DMS114 treated with DMSO at 0.1 percent for 48 hours (cell line): ENCODE data around the gene RNF4.
"Not testable (repeated sequence)": the region's sequence is repeated elsewhere in the genome, so short reads cannot be mapped to it uniquely, and the experiment has no call there.

Source experiments
- DNase-seq: peaks from one replicate; lab custom pipeline; 2025; ENCODE audit not compliant: unreplicated experiment; lab: John Stamatoyannopoulos, UW

RNF4 gene

DNA sequence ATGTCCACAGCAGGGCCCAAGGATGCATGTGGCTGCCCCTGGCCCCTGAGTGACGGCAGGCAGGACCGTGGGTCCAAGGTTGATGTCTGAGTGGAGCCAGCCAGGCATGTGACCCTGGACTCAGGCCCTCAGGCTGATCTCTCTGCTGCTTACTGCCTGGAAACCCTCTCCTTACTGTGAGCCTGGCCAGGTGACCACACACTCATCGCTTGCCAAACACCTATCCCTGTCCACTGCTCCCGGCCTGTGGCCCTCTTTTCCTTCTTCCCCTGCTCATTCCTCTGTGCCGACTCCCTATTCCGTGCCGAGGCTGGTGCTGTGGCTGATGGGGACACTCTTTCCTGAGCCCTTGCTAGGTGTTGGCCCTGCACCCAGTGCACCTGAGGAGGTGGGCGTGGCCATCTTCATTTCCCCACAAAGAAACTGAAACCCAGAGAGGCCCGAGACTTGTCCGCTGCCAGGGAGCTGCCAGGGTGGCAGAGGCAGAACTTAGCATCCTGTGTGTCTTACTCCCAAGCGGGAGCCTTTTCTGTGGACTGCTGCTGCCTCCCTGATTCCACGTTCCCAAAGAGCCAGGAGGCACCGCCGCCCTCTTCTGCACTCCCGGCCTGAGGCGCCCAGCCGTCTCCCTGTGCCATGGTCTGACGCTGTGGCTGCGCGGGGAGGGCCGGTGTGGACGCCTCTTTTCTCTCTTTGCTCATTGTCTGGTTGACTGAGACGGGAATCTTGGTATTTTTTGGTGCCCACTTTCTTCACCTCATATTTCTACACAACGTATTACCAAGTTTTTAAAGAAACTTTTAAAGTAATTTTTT lies 11.2 kb upstream of the RNF4 start:
- DNase-seq: no peak

DNA sequence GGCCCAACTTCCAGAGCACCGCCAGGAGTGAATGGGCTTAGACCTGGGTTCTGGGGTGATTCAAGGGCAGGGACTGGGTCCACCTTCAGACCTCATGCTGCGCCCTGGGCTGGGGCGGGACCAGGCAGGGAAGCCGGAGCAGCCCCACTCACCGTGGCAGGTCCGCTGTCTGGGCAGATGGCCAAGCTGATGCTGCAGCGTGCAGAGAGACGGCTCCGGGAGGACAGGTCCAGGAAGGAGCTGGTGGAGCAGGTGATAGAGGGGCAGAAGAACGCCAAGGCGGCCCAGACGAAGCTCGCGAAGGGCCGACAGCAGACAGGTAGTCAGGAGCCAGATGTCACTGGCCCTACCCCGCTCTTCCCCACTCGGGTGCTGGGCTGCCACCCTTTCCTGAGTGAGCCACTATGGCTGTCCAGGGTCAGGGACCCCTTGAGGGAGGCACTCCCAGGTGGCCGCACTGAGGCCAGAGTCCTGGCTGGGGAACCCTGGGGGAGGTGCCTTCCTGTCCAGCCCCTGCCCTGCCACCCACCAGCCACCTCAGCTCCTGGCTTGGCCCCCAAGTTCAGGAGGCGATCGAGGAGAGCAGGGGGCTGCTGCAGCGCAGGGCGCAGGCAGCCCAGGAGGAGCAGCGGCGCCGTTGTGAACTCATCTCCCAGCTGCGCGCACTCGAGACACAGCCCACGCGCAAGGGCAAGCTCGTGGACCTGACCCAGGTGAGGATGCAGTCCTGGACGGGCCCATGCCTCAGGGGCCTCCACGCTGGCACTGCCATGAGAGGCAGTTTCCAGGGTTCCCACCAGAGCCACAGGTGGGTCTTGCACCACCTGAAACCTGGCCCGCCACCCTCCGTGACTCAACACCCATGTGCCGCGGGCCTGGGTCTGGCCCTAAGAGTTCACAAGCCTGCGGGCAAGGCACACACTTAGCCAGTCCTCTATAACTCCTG lies 10.1 kb upstream of the RNF4 start:
- no peak for DNase-seq

DNA sequence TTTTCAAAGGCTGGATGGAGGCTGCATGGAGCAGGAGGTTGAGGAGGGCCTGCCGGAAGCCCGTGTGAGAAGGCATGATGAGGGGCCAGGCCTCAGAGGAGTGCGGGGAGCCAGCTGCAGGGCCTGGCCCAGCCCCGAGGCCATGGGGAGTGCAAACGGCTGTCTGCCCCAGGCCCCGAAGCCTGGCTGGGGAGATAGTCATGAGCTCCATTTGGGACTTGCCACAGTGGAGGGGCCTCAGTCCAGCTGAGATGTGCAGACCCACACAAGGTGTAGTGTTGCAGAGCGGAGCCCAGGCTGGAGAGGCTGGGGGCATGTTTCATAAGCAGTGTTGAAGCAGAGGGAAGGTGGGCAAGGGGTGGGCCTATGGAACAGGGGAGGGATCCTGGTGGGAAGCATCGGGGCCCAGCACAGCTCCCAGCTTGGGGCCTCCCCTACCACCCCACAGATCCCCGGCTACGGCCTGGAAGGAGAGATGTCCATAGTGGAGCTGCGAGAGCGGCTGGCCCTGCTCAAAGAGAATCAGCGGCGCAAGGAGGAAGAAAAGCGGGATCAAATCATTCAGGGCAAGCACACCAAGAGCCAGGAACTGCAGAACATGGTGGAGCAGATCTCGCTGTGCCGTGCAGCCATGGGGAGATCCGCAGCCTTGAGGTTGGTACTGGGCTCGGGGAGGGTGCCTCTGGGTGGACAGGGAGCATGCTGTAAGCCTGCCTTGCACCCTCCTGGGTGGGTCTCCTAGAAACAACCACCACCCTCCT lies 9.1 kb upstream of the RNF4 start:
- DNase-seq: no peak

DNA sequence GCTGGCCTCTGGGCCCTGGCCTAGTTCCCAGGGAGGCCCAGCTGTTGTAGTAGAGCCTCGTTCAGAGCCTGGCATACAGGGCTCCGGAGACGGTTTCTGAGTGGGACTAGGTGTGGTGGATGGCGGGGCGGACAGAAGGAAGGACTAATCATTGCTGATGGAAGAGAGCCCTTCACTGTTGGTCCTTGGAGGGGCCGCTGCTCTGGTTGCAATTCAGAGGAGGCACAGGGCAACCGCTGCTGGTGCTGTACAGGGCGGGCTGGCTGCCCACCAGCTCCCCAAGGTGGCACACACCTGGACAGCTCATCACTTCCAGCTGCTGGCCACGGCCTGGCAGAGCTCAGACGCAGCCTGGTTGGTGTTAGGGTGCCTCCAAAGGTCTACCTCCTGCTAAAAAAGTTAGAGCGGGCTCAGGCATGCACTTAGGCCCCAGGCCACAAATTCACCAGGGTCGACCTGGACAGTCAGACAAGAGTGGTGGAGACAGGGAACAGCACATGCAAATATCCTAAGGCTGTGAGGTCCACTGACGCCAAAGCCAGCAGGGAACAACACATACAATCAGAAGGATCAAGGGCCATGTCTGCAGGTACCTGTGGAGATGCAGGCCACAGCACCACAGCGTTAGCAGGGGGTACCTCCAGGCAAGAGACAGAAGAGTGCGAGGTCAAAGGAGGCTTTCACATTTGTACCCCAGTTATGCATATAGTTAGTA lies 7.5 kb upstream of the RNF4 start:
- DNase-seq: no peak

DNA sequence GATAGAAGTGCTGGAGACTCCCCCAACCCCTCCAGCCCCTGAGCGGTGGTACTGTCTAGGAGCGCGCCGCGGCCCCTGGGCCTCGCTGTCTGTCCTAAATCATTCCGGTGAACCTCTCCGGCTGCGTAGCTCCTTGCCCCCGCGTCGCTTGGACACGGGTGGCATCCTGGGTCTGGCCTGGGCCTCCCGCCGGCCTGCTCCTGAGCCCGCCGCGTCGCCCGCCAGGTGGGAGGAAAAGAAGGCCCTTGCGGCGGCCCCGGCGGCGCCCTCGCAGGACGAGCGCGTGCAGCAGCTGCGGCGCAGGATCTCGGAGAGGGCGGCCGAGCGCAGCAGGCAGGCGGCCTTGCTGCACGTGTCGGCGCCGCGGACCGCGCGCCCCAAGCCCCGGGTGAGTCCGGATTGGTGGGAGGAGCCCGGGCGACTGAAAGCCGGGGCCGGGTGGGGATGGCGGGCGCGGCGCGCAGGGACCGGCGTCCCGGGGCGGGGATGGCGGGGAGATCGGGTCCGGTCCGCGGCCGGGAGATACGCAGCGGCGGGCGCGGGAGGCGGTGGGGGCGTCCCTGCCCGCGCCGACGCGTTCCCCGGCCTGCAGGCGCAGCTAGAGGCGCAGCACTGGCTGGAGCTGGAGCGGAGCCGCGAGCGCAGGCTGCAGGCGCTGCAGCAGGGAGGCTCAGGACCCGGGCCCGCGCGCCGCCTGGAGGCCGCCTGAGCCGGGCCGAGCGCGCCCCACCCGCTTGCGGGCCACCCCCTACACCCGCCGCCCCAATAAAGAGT lies 6.5 kb upstream of the RNF4 start:
- DNase-seq: no peak

DNA sequence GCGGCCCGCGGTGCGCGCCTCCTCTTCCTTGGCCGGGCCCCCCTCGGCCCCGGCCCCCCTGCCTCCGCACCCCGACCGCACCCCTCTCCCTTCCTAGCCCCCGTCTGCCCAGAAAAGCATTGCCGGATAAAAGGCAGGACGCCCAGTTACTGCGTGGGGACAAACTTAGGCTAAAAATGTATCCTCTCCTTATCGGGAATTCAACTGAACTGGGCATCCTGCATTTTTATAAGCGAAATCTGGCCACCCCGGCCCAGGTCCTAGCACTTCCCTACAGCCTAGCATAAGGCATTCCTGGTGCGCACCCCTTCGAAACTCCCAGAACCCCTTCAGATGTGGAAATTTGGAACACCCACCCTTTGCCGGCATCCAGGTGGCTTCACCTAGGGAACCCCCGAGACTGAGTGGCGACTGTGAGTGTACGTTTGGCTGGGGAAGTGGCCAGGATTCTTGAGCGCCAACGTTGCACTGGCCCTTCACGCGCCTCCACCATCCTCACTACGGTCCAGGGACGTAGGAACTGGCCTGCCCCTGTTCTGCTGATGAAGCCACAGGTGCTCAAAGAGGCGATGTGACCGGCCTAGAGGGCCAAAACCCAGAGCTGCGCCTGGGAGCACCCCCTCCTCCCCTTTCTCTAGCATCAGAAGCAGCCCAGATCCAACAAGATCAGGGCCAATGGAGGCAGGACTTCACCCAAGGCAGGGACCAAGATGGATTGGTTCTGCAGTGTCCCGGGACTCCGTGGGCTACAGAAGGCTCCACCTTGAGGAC lies 5.7 kb upstream of the RNF4 start:
- DNase-seq: no peak

DNA sequence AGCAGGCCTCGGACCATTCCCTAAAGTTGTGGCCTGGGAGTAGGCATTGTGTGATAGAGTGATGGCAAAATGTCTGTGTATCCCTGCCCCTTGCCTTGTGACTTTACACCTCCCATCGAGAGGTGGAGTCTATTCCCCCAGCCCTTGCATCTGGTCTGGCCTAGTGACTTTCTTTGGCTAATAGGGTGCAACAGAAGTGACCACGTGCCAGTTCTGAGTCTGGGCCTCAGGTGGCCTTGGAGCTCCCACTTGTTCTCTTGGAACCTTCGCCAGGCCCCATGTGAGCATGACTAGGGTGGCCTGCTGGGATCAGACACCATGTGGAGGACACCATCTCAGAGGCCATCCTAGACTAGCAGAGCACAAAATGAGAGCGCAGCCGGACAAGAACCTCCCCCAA lies 3.9 kb upstream of the RNF4 start:
- DNase-seq: no peak

DNA sequence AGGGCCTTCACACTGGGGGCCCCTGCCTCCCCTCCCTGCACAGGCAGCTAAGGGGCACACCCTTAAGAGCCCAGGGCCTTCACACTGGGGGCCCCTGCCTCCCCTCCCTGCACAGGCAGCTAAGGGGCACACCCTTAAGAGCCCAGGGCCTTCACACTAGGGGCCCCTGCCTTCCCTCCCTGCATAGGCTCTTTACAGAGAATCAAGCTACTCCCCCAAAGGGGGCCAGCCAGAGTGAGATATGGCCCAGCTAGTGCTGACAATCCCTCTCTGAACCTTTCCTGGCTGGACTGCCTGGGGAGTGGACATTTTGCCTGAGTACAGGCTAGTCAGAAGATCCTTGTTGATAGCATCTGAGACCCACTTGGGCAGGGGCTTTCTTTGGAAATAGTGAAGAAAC lies 3.4 kb upstream of the RNF4 start:
- not testable (repeated sequence) for DNase-seq

DNA sequence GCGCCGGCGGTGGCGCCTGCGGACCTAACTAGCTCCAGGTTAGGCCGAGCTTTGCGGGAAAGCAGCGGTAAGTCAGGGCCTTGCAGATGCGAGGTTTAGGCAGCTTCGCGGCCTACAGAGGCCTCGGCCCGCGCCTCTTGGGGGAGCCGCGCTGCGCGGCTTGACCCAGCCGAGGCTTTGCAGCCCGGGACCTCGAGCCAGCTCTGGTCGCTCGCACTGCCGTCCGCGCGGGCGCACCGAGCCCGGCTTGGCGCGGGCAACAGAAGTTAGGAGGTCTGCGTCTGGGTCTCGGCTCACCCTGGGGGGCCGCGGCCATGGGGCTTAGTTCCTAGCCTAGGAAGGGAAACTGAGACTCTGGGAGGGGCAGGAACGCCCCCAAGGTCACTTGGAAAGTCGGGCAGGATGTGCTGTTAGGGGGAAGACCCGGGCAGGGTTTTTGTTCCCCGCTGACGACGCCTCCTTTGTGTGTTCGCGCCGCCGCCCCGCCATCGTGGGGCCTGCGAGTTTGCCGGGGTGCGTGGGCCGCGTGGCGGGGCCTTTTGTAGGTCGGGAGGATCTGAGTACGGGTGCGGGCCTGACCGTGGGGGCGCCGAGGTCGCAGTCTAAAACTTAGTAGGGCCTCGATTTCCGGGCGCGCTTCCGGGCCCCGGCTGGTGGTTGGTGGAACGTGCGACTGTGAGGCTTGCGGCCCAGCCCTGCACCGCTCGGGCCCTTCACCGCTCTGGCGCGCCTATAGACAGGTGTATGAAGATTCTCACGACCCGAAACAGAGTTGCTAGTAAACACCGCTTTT lies 482 bp downstream of the RNF4 start:
- DNase-seq: no peak

DNA sequence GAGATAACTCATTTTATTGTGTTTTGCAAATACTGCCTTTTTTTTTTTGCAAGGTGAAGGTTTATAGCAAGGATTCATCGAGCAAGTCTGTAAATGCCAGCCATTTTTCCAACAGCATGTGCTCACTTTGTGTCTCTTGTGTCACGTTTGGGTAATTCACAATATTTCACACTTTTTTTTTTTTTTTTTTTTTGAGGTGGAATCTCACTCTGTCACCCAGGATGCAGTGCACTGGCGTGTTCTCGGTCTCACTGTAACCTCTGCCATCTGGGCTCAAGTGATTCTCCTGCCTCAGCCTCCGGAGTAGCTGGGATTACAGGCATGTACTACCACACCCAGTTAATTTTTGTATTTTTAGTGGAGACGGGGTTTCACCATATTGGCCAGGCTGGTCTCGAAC lies 1.9 kb downstream of the RNF4 start:
- no peak for DNase-seq

DNA sequence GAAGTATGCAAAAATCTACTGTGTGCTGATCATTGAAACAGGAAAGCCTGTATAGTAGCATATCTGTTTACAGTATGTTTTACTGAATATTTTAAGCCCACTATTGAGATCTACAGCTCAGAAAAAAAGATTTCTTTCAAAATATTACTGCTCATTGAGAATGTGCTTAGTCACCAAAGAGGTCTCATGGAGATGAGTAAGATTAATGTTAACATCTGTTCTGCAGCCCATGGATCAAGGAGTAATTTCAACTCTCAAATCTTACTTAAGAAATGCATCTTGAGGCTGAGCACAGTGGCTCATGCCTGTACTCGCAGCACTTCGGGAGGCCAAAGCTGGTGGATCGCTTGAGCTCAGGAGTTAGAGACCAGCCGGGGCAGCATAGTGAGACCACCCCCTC lies 3.3 kb downstream of the RNF4 start:
- DNase-seq: no peak

DNA sequence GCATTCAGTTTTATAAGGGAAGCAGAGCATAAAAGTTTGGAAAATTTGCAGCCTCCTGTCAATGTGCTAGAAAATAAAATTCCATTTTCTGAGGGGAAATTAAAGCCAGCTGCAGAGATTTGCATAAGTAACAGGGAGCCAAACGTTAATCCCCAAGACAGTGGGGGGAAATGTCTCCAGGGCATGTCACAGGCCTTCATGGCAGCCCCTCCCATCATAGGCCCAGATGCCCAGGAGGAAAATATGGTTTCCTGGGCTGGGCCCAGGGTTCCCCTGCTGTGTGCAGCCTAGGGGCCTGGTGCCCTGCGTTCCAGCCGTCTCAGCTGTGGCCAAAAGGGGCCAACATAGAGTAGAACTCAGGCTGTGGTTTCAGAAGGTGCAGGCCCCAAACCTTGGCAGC lies 9.3 kb downstream of the RNF4 start:
- DNase-seq: no peak

DNA sequence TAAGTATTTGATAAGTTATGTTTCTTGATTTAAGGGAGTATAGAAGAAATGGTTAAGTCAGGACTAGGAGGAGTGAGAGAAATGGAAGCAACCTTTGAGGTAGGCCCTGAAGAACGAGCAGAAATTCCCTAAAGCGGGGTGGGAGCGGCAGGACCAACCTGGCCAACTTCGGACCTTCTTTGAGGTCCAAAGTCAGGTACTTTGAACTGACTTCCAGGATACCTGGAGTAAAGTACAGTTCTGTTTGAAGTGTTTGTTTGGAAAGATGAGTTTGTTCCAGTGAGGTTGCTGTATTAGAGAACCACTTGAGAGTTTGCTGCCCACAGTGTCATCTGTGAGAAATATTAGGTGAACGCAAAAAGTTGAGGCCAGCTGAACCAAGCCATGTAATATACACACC lies 11.7 kb downstream of the RNF4 start:
- no peak for DNase-seq

DNA sequence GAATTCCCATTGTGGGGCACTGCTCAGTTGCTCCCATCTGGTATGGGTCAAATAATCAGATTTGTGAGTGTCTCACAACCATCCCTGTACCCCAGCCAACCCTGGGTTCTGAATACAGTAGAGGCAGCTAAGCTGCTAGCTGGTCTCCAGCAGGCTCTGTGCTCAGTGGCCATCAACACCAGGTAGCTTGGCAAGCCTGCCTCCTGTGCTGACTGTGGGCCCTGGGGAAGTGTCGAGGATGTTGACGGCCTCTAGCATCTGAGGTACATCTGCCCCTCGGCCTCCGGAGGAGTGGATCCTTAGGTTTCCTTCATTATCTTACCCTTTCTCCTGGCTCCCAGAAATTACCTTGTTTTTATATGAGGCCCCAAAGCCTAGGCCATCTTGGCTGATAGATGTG lies 13.3 kb downstream of the RNF4 start:
- no peak for DNase-seq

DNA sequence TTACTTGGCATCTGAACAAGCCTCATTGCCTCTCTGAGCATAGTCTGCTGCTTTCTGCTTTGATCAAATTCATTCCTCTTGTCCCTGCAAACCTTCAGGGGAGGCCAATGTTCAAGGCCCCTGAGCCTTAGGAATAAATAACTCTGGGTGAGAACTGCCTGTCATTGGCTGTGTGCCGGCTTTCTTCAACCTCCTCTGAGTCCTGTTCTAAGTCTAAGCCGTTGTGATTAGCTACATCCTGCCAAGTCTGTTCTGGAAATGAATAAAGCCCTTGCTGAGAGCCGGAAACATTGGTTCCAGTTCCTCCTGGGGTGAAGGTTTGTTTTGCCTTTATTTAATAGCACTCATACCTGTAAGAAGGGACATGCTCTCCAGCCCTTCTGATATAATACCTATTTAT lies 13.8 kb downstream of the RNF4 start:
- DNase-seq: no peak

DNA sequence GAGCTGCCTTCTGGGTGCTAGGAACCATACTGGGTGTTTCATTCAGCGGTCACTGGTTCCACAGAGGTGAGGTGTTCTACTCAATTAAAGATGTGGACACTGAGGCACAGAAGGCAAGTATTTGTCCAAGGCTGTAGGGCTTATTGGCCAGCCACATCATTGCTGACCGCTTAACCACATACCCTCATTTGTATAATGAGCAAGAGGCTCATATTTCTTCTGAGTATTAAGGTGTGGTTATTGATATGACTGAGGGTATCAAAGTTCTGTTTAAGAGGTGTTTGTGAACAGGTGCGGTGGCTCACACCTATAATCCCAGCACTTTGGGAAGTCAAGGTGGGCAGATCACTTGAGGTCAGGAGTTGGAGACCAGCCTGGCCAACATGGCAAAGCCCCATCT lies 14.3 kb downstream of the RNF4 start:
- no peak for DNase-seq

DNA sequence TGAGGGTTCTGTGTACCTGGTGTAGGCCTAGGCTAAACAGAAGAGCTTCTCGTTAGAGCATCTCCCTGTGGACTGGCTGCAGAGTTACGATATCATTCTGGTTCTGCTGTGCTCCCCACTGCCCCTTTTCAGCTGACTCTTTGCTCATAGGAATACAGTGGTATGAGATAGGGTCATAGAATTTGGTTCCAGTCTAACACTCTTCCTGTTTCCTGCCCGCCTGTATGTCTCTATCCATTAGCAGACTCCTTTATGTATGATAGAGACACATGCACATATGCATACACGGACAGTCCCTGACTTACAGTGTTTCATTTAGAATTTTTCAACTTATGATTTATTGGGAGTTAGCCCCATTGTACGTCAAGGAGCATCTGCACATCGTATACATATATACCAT lies 15.3 kb downstream of the RNF4 start:
- DNase-seq: no peak

DNA sequence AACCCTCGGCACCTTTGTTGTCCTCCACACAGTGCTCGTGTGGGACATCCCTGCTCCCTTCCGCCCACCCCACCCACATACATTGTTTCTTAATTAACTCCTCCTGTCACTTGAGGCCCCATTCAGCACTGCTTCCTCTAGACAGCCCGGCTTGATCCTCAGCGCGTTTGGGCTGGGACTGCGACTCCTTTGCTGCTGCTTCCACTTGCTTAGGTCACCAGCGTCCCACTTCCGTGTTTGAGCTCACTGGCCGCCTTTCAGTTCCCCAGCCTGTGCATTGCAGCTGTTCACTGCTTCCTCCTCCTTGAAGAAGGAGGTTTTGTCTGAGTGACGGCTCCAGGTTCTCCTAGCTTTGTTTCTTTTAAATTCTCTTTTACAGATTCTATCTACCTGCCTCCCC lies 16.1 kb downstream of the RNF4 start:
- DNase-seq: no peak

DNA sequence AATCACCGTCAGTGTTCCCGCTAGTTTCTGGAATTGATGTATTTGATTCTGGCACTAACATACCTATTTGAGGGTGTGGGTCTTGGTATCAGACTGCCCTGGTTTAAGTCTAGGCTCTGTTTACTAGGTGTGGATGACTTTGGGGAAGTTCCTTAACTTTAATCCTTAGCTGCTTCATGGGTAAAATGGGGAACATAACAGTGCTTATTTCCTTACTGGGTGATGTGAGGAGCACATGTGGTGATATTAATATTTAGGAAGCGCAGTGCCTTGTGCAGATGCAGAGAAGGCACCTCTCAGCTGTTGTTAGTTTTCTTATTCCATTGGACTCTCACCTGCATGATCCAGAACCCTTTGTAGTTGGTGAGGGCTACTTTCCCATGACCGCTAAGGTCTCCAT lies 17.1 kb downstream of the RNF4 start:
- no peak for DNase-seq
